Measurements from ENCODE around the gene ANAPC16.
A peak's percentile ranks its signal among the peaks of the same experiment; 100 is the strongest.
"Not testable (repeated sequence)": the region's sequence is repeated elsewhere in the genome, so short reads cannot be mapped to it uniquely, and the experiment has no call there.

Gene ANAPC16

DNA sequence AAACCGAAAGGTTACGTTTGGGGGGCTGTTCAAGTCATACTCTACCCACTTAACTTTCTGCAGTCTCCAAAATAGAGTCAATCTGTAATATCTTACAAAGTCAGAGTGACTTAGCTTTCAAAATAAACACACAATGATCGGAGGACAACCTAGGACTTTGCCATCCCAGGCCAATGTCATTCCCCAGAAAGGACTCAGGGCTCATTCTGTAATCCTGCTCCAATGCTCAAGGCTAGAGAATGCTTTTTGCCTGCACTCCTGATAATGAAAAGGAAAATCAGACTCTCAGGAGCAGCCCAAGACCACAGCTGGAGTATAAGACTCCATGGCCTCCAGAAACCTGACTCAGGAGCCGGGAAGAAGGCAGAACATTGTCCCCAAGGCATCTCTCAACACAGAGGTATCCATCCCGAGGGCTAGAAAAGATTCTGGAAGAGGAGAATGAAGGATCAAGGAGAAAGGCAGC lies 28.8 kb downstream of the ANAPC16 start:
- H3K9ac ChIP-seq (ENCODE audit: low read depth, low read length), result no peak overlapping the region
- H3K4me3 ChIP-seq (ENCODE audit: low read length), result no peak overlapping the region
- no peaks in the 10 kb centered on the region for H3K27me3 ChIP-seq (ENCODE audit: insufficient read depth, low read length)
- no peaks in the 10 kb centered on the region for H3K36me3 ChIP-seq (ENCODE audit: insufficient read depth, low read length)
- H3K27ac ChIP-seq (ENCODE audit: low read depth, low read length), result no peak overlapping the region
- peaks cover 15% of the 10 kb centered on the region for H3K4me1 ChIP-seq (ENCODE audit: insufficient read depth, low read length)
- 75% methylated on average over 5 of the region's 5 CpGs for WGBS
- no peaks in the 10 kb centered on the region for H3K9me3 ChIP-seq (ENCODE audit: insufficient read depth, low read depth, low read length)

DNA sequence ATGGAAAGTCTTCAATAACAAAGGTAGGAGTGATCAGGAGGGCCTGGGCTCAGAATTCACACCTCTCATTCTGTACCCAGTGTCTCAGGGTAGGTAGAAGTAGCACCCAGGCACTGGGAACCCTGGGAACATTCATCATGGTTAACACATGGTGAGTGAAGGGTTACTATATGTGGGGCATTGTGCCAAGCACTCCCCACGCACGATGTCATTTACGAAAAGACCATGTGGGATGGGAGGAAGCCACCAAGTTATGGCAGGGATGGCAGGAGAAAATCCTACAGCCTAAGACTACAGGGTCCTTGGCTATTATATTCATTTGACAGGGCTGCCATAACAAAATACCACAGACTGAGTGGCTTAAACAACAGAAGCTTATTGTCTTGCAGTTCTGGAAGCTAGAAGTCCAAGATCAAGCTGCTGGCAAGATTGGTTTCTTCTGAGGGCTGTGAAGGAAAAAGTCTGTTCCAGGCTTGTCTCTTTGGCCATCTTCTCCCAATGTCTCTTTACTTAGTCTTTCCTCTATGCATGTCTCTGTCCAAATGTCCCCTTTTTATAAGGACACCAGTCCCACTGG lies 30.2 kb downstream of the ANAPC16 start:
- H3K4me1 ChIP-seq (ENCODE audit: insufficient read depth, low read length), result peaks cover 15% of the 10 kb centered on the region
- H3K4me3 ChIP-seq (ENCODE audit: low read length), result no peak overlapping the region
- no peaks in the 10 kb centered on the region for H3K9me3 ChIP-seq (ENCODE audit: insufficient read depth, low read depth, low read length)
- WGBS, result 94% methylated on average over 3 of the region's 3 CpGs
- no peaks in the 10 kb centered on the region for H3K36me3 ChIP-seq (ENCODE audit: insufficient read depth, low read length)
- no peaks in the 10 kb centered on the region for H3K27me3 ChIP-seq (ENCODE audit: insufficient read depth, low read length)
- H3K27ac ChIP-seq (ENCODE audit: low read depth, low read length), result no peak overlapping the region
- no peak overlapping the region for H3K9ac ChIP-seq (ENCODE audit: low read depth, low read length)

DNA sequence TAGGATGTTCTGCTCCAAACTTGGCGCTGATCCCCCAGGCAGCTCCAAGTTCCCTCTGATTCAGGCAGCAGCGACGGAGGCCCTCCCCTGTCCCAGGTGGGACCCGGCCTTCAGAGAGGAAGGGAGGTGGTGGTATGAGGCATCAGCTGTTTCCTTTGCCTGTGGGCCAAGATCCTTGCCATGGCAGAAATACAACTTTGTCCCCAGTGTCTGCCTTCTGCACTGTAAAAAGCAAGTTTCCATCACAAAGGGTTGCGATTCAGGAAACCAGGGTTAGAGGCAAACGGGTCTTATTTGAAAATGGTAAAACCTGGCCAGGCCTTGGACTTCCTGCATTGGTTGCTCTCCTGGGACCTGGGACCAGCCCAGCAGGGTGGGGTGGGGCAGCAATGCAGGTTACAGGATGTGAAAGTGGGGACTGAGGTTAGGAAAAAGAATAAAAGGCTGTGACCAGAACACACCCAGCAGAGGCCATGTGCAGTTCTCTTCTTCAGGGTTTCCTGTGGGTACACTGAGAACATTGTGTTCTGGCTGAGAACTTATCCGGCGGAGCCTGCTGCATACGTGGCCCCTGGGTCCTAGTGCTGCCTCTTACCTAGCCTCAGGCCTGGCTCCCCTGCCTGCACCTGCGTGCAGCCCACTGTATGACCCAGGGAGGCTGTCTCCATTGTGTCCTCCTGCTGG lies 32.8 kb downstream of the ANAPC16 start:
- 0 out of 2 replicates have a peak overlapping the region, but pooled peaks have one; percentile 18 for H3K9ac ChIP-seq (ENCODE audit: low read depth, low read length)
- peak overlapping the region; percentile 11; the same call in 1 of the 2 replicates for H3K4me3 ChIP-seq (ENCODE audit: low read length)
- no peaks in the 10 kb centered on the region for H3K36me3 ChIP-seq (ENCODE audit: insufficient read depth, low read length)
- no peaks in the 10 kb centered on the region for H3K9me3 ChIP-seq (ENCODE audit: insufficient read depth, low read depth, low read length)
- no peaks in the 10 kb centered on the region for H3K27me3 ChIP-seq (ENCODE audit: insufficient read depth, low read length)
- H3K27ac ChIP-seq (ENCODE audit: low read depth, low read length), result peak overlapping the region; percentile 38
- 23% methylated on average over 10 of the region's 10 CpGs for WGBS
- peaks cover 15% of the 10 kb centered on the region for H3K4me1 ChIP-seq (ENCODE audit: insufficient read depth, low read length)

DNA sequence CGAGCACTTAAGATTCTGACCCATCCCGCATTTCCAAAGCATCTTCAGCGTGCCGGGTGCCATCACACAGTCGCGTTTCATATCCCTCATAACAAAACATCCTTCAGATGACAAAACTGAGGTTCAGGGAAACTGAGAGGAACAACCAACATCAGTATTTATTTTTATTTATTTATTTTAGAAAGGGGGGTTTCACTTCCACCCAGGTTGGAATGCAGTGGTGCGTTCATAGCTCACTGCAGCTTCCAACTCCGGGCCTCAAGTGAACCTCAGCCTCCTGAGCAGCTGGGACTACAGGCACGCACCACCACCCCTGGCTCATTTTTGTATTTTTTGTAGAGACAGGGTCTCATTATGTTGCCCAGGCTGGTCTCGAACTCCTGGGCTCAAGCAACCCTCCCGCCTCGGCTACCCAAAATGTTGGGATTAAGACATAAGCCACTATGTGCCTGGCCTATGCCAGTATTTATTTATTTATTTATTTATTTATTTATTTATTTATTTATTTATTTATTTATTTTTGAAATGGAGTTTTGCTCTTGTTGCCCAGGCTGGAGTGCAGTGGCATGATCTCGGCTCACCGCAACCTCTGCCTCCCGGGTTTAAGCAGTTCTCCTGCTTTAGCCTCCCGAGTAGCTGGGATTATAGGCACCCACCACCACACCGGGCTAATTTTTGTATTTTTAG lies 33.5 kb downstream of the ANAPC16 start:
- peaks cover 16% of the 10 kb centered on the region for H3K4me1 ChIP-seq (ENCODE audit: insufficient read depth, low read length)
- not testable (repeated sequence) for H3K36me3 ChIP-seq (ENCODE audit: insufficient read depth, low read length); H3K4me3 ChIP-seq (ENCODE audit: low read length); H3K27ac ChIP-seq (ENCODE audit: low read depth, low read length); H3K9me3 ChIP-seq (ENCODE audit: insufficient read depth, low read depth, low read length); H3K27me3 ChIP-seq (ENCODE audit: insufficient read depth, low read length); H3K9ac ChIP-seq (ENCODE audit: low read depth, low read length)
- 93% methylated on average over 17 of the region's 17 CpGs for WGBS

- Histone ChIP-seq H3K27ac (ENCODE audit: low read depth, low read length) (no peak overlapping the region), H3K4me1 (ENCODE audit: insufficient read depth, low read length) (peaks cover 23% of the 10 kb centered on the region), H3K27me3 (ENCODE audit: insufficient read depth, low read length) (no peaks in the 10 kb centered on the region), H3K4me3 (ENCODE audit: low read length) (no peak overlapping the region), H3K9me3 (ENCODE audit: insufficient read depth, low read depth, low read length) (no peaks in the 10 kb centered on the region), H3K36me3 (ENCODE audit: insufficient read depth, low read length) (no peaks in the 10 kb centered on the region), H3K9ac (ENCODE audit: low read depth, low read length) (no peak overlapping the region)
- WGBS, result 91% methylated on average over 1 of the region's 1 CpG
These were observed 34.9 kb downstream of the ANAPC16 start for GRCh38 chr10:72250666-72251065.

DNA sequence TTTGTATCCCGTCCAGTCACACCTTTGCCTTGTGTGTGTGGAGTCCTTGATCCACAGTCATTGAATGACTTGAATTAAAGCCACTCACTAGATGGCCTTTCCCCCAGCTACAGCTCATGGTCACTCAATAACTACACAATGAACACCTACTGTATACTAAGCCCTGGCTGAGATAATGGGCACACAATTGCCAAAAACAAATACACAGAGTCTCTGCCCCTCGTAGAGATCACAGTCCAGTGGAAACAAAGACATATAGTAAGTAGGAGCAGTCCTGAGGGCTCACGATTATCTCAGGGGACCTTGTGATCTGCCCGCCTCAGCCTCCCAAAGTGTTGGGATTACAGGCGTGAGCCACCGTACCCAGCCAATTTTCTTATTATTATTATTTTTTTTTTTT lies 35.8 kb downstream of the ANAPC16 start:
- H3K27ac ChIP-seq (ENCODE audit: low read depth, low read length), result no peak overlapping the region
- peaks cover 23% of the 10 kb centered on the region for H3K4me1 ChIP-seq (ENCODE audit: insufficient read depth, low read length)
- H3K9me3 ChIP-seq (ENCODE audit: insufficient read depth, low read depth, low read length), result no peaks in the 10 kb centered on the region
- no peaks in the 10 kb centered on the region for H3K36me3 ChIP-seq (ENCODE audit: insufficient read depth, low read length)
- no peak overlapping the region for H3K9ac ChIP-seq (ENCODE audit: low read depth, low read length)
- 88% methylated on average over 4 of the region's 6 CpGs for WGBS
- no peak overlapping the region for H3K4me3 ChIP-seq (ENCODE audit: low read length)
- H3K27me3 ChIP-seq (ENCODE audit: insufficient read depth, low read length), result no peaks in the 10 kb centered on the region

- Histone ChIP-seq H3K9me3 (ENCODE audit: insufficient read depth, low read depth, low read length) (no peaks in the 10 kb centered on the region), H3K9ac (ENCODE audit: low read depth, low read length) (no peak overlapping the region), H3K4me1 (ENCODE audit: insufficient read depth, low read length) (peaks cover 23% of the 10 kb centered on the region), H3K36me3 (ENCODE audit: insufficient read depth, low read length) (no peaks in the 10 kb centered on the region), H3K27ac (ENCODE audit: low read depth, low read length) (no peak overlapping the region), H3K27me3 (ENCODE audit: insufficient read depth, low read length) (no peaks in the 10 kb centered on the region), H3K4me3 (ENCODE audit: low read length) (no peak overlapping the region)
- 94% methylated on average over 3 of the region's 3 CpGs for WGBS
These were observed 37.2 kb downstream of the ANAPC16 start for GRCh38 chr10:72252972-72253371.

GRCh38 chr10:72253578-72253977 lies 37.8 kb downstream of the ANAPC16 start:
- peaks cover 16% of the 10 kb centered on the region for H3K4me1 ChIP-seq (ENCODE audit: insufficient read depth, low read length)

DNA sequence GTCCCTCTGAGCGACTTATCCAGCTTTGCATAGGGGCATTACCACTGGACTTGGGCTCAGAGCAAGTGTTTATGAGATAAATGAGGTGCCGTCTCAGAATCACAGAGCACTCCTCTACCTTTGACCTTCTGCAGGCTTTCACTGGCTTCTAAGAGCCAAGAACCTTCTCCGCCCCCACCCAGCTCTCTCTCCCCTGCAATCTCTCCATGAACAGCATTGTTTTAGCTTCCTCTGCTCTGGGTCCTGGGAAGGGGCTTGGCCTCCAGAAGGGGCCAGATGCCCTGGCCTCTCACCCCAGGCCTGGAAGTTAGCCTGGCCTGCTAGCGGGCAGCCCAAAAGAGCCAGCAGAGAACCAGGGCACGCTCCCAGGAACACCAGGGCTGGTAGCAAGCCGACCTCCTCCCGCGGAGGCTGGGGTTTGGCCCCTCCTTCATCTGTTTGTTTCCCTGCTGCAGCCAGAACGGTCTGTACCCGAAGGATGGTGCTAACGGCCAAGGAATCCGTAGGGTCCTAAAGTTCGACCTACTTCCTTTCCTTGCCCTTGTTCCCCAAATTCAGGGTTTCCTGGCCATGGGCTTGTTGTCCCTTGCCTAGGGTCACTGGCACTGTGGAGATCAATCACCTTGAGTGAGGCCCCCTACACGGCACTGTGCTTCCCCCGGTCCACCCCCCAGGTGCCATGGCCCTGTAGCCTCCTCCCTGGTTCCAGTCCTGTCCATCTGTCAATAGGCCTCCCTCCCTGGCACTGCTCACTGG lies 39.2 kb downstream of the ANAPC16 start:
- Histone ChIP-seq H3K27ac (ENCODE audit: low read depth, low read length) (peak overlapping the region; percentile 61), H3K4me1 (ENCODE audit: insufficient read depth, low read length) (peaks cover 19% of the 10 kb centered on the region), H3K9me3 (ENCODE audit: insufficient read depth, low read depth, low read length) (no peaks in the 10 kb centered on the region), H3K4me3 (ENCODE audit: low read length) (0 out of 2 replicates have a peak overlapping the region, but pooled peaks have one; percentile 5), H3K9ac (ENCODE audit: low read depth, low read length) (peak overlapping the region; percentile 50), H3K27me3 (ENCODE audit: insufficient read depth, low read length) (no peaks in the 10 kb centered on the region), H3K36me3 (ENCODE audit: insufficient read depth, low read length) (no peaks in the 10 kb centered on the region)
- WGBS, result 17% methylated on average over 15 of the region's 15 CpGs

More at GRCh38 chr10:72253578-72253977, 37.8 kb downstream of the ANAPC16 start:
- Histone ChIP-seq H3K9ac (ENCODE audit: low read depth, low read length) (no peak overlapping the region), H3K9me3 (ENCODE audit: insufficient read depth, low read depth, low read length) (no peaks in the 10 kb centered on the region), H3K36me3 (ENCODE audit: insufficient read depth, low read length) (no peaks in the 10 kb centered on the region), H3K27me3 (ENCODE audit: insufficient read depth, low read length) (no peaks in the 10 kb centered on the region), H3K4me3 (ENCODE audit: low read length) (no peak overlapping the region), H3K27ac (ENCODE audit: low read depth, low read length) (no peak overlapping the region)
- 96% methylated on average over 7 of the region's 7 CpGs for WGBS

GRCh38 chr10:72255977-72256729 lies 40.3 kb downstream of the ANAPC16 start:
- no peak overlapping the region for H3K9ac ChIP-seq (ENCODE audit: low read depth, low read length)
- H3K4me1 ChIP-seq (ENCODE audit: insufficient read depth, low read length), result peaks cover 25% of the 10 kb centered on the region
- WGBS, result 95% methylated on average over 6 of the region's 6 CpGs

More at GRCh38 chr10:72255977-72256729, 40.3 kb downstream of the ANAPC16 start:
- H3K36me3 ChIP-seq (ENCODE audit: insufficient read depth, low read length), result no peaks in the 10 kb centered on the region
- no peak overlapping the region for H3K4me3 ChIP-seq (ENCODE audit: low read length)
- no peaks in the 10 kb centered on the region for H3K9me3 ChIP-seq (ENCODE audit: insufficient read depth, low read depth, low read length)
- H3K27ac ChIP-seq (ENCODE audit: low read depth, low read length), result no peak overlapping the region
- H3K27me3 ChIP-seq (ENCODE audit: insufficient read depth, low read length), result no peaks in the 10 kb centered on the region
